Measurements from ENCODE around the gene DYNLRB1. TPM values are rescaled to one million over a fixed set of nuclear protein-coding genes. Genes with fewer than 3 reads are reported as not detected.
A peak's percentile ranks its signal among the peaks of the same experiment; 100 is the strongest.

Gene DYNLRB1
- total RNA-seq, 1 donor from 2014 or later, result 101 TPM

- peaks cover 26% of the 10 kb centered on the region for H3K4me1 Mint-ChIP-seq
- DNase-seq (ENCODE audit: low spot score in 2 of 2, unreplicated experiment in 2 of 2), result peak in 1 of 2 experiments; percentile 21
- no peaks in the 10 kb centered on the region for H3K9me3 Mint-ChIP-seq
- TF ChIP-seq CTCF (IDR thresholded peaks at IDR 0.05; ENCODE audit: unreplicated experiment), result no peak
- no peak overlapping the region for H3K4me3 Mint-ChIP-seq
- peaks cover 12% of the 10 kb centered on the region for H3K36me3 Mint-ChIP-seq
- H3K27me3 Mint-ChIP-seq (ENCODE audit: low read depth), result no peaks in the 10 kb centered on the region
- H3K27ac Mint-ChIP-seq, result no peak overlapping the region
Measured at GRCh38 chr20:34528921-34529297, 12.7 kb downstream of the DYNLRB1 start.

DNA sequence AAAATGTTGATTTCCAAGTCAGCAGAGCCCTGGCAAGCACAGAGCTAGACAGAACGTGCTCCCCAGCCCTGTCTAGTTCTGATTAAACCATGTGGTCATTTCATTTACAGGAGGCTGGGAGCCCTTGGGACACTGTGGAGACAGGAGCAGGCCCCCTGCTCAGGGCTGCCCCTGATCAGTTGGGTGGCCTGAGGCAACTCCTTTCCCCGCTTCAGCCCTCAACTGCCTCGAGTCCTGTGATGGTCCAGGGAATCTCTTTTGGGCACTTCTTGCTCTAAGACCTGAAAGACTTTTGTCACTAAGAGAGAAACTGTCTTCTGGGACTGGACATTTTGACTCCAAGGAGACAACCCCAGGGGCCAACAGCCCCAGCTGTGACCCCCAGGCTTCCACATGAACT, 13.5 kb downstream of the DYNLRB1 start:
- Mint-ChIP-seq H3K9me3 (no peaks in the 10 kb centered on the region), H3K4me1 (peaks cover 26% of the 10 kb centered on the region), H3K27me3 (ENCODE audit: low read depth) (no peaks in the 10 kb centered on the region), H3K36me3 (peaks cover 18% of the 10 kb centered on the region), H3K4me3 (no peak overlapping the region), H3K27ac (no peak overlapping the region)
- TF ChIP-seq CTCF (IDR thresholded peaks at IDR 0.05; ENCODE audit: unreplicated experiment), result no peak
- DNase-seq (ENCODE audit: low spot score in 2 of 2, unreplicated experiment in 2 of 2), result no peak

GRCh38 chr20:34530342-34530741, 14.1 kb downstream of the DYNLRB1 start:
- Mint-ChIP-seq H3K4me3 (no peak overlapping the region), H3K27ac (no peak overlapping the region), H3K9me3 (no peaks in the 10 kb centered on the region), H3K36me3 (peaks cover 23% of the 10 kb centered on the region), H3K27me3 (ENCODE audit: low read depth) (no peaks in the 10 kb centered on the region), H3K4me1 (peaks cover 23% of the 10 kb centered on the region)
- no peak for DNase-seq (ENCODE audit: low spot score in 2 of 2, unreplicated experiment in 2 of 2)
- no peak for TF ChIP-seq CTCF (IDR thresholded peaks at IDR 0.05; ENCODE audit: unreplicated experiment)

GRCh38 chr20:34531608-34532265, 15.5 kb downstream of the DYNLRB1 start:
- DNase-seq (ENCODE audit: low spot score in 2 of 2, unreplicated experiment in 2 of 2), result no peak
- Mint-ChIP-seq H3K9me3 (no peaks in the 10 kb centered on the region), H3K27me3 (ENCODE audit: low read depth) (no peaks in the 10 kb centered on the region), H3K4me3 (no peak overlapping the region), H3K4me1 (peaks cover 9% of the 10 kb centered on the region), H3K36me3 (peaks cover 34% of the 10 kb centered on the region), H3K27ac (peak overlapping the region; percentile 65)
- TF ChIP-seq CTCF (IDR thresholded peaks at IDR 0.05; ENCODE audit: unreplicated experiment), result no peak

DNA sequence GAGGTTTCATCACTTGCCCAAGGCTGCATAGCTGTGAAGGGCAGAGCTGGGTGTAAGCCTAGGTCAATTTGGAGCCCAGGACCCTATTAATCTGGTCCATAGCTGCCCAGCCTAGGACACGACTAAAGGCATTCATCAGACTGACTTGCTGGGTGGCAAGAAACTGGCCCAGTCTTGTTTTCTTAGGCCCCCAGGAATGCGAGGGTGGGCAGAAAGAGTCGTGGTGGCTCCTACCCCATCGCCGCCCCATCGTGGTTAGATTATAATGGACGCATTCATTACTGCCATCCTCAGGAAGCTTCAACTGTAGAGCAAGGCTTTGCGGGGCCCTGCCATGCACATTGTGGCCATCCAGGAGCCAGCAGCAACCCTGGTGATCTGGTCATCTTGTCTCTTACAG, 16.1 kb downstream of the DYNLRB1 start:
- Mint-ChIP-seq H3K27me3 (ENCODE audit: low read depth) (no peaks in the 10 kb centered on the region), H3K27ac (no peak overlapping the region), H3K36me3 (peaks cover 40% of the 10 kb centered on the region), H3K9me3 (no peaks in the 10 kb centered on the region), H3K4me1 (peaks cover 4% of the 10 kb centered on the region), H3K4me3 (no peak overlapping the region)
- DNase-seq (ENCODE audit: low spot score in 2 of 2, unreplicated experiment in 2 of 2), result no peak
- no peak for TF ChIP-seq CTCF (IDR thresholded peaks at IDR 0.05; ENCODE audit: unreplicated experiment)

DNA sequence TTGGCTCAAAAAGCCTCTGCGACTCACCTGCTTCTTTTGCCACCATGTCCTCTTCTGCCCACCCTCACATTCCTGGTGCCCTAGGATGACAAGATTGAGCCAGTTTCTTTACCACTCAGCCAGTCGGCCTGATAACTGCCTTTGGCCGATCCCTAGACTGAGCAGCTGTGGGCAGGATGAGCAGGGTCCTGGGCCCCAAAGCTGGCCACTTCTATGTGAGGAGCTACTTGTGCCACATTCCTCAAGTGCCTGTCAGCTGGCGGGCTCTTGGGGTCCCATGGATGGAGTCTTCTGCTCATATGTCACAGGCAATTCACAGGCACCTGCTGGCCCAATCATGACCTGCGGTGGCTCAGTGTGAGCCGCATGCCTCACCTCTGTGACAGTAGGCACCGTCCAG, 16.5 kb downstream of the DYNLRB1 start:
- no peaks in the 10 kb centered on the region for H3K9me3 Mint-ChIP-seq
- TF ChIP-seq CTCF (IDR thresholded peaks at IDR 0.05; ENCODE audit: unreplicated experiment), result no peak
- no peak overlapping the region for H3K27ac Mint-ChIP-seq
- no peak for DNase-seq (ENCODE audit: low spot score in 2 of 2, unreplicated experiment in 2 of 2)
- H3K4me3 Mint-ChIP-seq, result no peak overlapping the region
- peaks cover 40% of the 10 kb centered on the region for H3K36me3 Mint-ChIP-seq
- H3K4me1 Mint-ChIP-seq, result peaks cover 2% of the 10 kb centered on the region
- no peaks in the 10 kb centered on the region for H3K27me3 Mint-ChIP-seq (ENCODE audit: low read depth)

All from mesothelial cell of epicardium (in vitro differentiated cells).